Tibial artery (tissue), 4 donors: ENCODE data around the gene RGS7.

Experiments
- DNase-seq, 2 donors: peaks; one replicate each; pipeline ENCODE4 v3.0.0-alpha.2; 2019
- H3K27ac ChIP-seq, 2 donors: fragments of 200-600 bp; sonication (generic) in 1 of 2; 1 replicate in 1 of 2; 2 replicates in 1 of 2; pipeline ENCODE4 v1.5.1; 2018 to 2019; ENCODE audit warnings: mild to moderate bottlenecking in 1 of 2
- H3K27me3 ChIP-seq, 2 donors: fragments of 200-600 bp; sonication (generic) in 1 of 2; one replicate each; pipeline versions ENCODE4 v1.5.1 to v1.6.0; 2016 to 2019
- H3K36me3 ChIP-seq, 3 donors: fragments of 200-600 bp; sonication (generic) in 2 of 3; one replicate each; pipeline ENCODE4 v1.5.1; 2016 to 2019; ENCODE audit warnings: mild to moderate bottlenecking in 2 of 3
- H3K4me1 ChIP-seq, 4 donors: fragments of 200-600 bp; sonication (generic) in 2 of 4; 1 replicate in 3 of 4; 2 replicates in 1 of 4; pipeline ENCODE4 v1.5.1; 2016 to 2019
- H3K4me3 ChIP-seq, 2 donors: fragments of 200-600 bp; sonication (generic) in 1 of 2; 1 replicate in 1 of 2; 2 replicates in 1 of 2; pipeline ENCODE4 v1.5.1; 2018 to 2019; ENCODE audit warnings: mild to moderate bottlenecking in 2 of 2
- H3K9me3 ChIP-seq, 3 donors: fragments of 200-600 bp; sonication (generic) in 1 of 3; one replicate each; pipeline ENCODE4 v1.5.1; 2016 to 2019
- CTCF ChIP-seq, 2 experiments: fragments of 200-600 bp in 1 of 2; fragments of 450-650 bp in 1 of 2; IDR thresholded peaks; one replicate each; pipeline ENCODE4 v1.5.1; 2017 to 2019; ENCODE audit warnings: antibody characterized with exemption in 2 of 2, mild to moderate bottlenecking in 1 of 2, moderate library complexity in 1 of 2
- intact Hi-C: fragments of 100-400 bp; cut with DNase I; formaldehyde crosslinking; loops from one replicate; pipeline ENCODE4 v1.15.0; 2023; ENCODE audit warnings: low total_unique reads

Gene RGS7

GRCh38 chr1:241356519-241357365, at the start of gene RGS7:
Gene RGS7, minus strand, starts transcription at chr1:241357205.
- Histone ChIP-seq H3K4me3 (peak within 1 kb of the TSS; percentile 44 to 54), H3K36me3 (no peaks in the 10 kb centered on the region), H3K4me1 (peaks cover 0 to 14% (median 7%) of the 10 kb centered on the region in 4 donors), H3K27ac (no peak within 1 kb of the TSS), H3K27me3 (peaks cover 0 to 21% of the 10 kb centered on the region in 2 donors), H3K9me3 (no peaks in the 10 kb centered on the region)
- intact Hi-C loops, result no loop called here
- no peak for TF ChIP-seq CTCF (IDR thresholded peaks at IDR 0.05)
- no peak for DNase-seq

- DNase-seq, result no peak
- Histone ChIP-seq H3K36me3 (no peaks in the 10 kb centered on the region), H3K4me3 (no peak overlapping the region), H3K9me3 (peaks cover 0 to 2% (median 0%) of the 10 kb centered on the region in 3 donors), H3K27ac (no peak overlapping the region), H3K4me1 (no peaks in the 10 kb centered on the region), H3K27me3 (no peaks in the 10 kb centered on the region)
- TF ChIP-seq CTCF (IDR thresholded peaks at IDR 0.05), result no peak
- intact Hi-C loops, result no loop called here
Measured at GRCh38 chr1:241406421-241406820, 49.4 kb upstream of the RGS7 start.

- H3K27ac ChIP-seq, result no peak overlapping the region
- H3K4me1 ChIP-seq, result no peaks in the 10 kb centered on the region
- intact Hi-C loops, result no loop called here
- no peak for TF ChIP-seq CTCF (IDR thresholded peaks at IDR 0.05)
- no peaks in the 10 kb centered on the region for H3K36me3 ChIP-seq
- peaks cover 0 to 2% (median 0%) of the 10 kb centered on the region in 3 donors for H3K9me3 ChIP-seq
- DNase-seq, result no peak
- no peak overlapping the region for H3K4me3 ChIP-seq
- H3K27me3 ChIP-seq, result no peaks in the 10 kb centered on the region
Measured at GRCh38 chr1:241401156-241401555, 44.2 kb upstream of the RGS7 start.

- Histone ChIP-seq H3K4me3 (no peak overlapping the region), H3K36me3 (no peaks in the 10 kb centered on the region), H3K27ac (no peak overlapping the region), H3K9me3 (no peaks in the 10 kb centered on the region), H3K4me1 (no peaks in the 10 kb centered on the region), H3K27me3 (no peaks in the 10 kb centered on the region)
- intact Hi-C loops, result no loop called here
- no peak for TF ChIP-seq CTCF (IDR thresholded peaks at IDR 0.05)
- no peak for DNase-seq
Measured at GRCh38 chr1:241396747-241397681, 40.0 kb upstream of the RGS7 start.

GRCh38 chr1:241391926-241392710, 35.1 kb upstream of the RGS7 start:
- DNase-seq, result no peak
- no peaks in the 10 kb centered on the region for H3K27me3 ChIP-seq
- H3K4me3 ChIP-seq, result no peak overlapping the region
- H3K36me3 ChIP-seq, result no peaks in the 10 kb centered on the region
- intact Hi-C loops, result no loop called here
- H3K9me3 ChIP-seq, result no peaks in the 10 kb centered on the region
- TF ChIP-seq CTCF (IDR thresholded peaks at IDR 0.05), result no peak
- H3K4me1 ChIP-seq, result no peaks in the 10 kb centered on the region
- H3K27ac ChIP-seq, result no peak overlapping the region
